Measurements from ENCODE around the gene NGEF.
"Not testable (repeated sequence)": the region's sequence is repeated elsewhere in the genome, so short reads cannot be mapped to it uniquely, and the experiment has no call there.

Gene NGEF

GRCh38 chr2:233013027-233013461 lies at the start of gene NGEF:
NGEF (minus strand) TSS chr2:233013256; CDS start chr2:232974890, 38,366 bp downstream.
- no peak for DNase-seq

- no peak for DNase-seq
These were observed 49.4 kb upstream of the NGEF start for GRCh38 chr2:233062451-233062850.

- DNase-seq = no peak
These were observed 48.8 kb upstream of the NGEF start for GRCh38 chr2:233061591-233062450.

GRCh38 chr2:233060980-233061590 lies 48.0 kb upstream of the NGEF start:
- no peak for DNase-seq

GRCh38 chr2:233060501-233060979 lies 47.5 kb upstream of the NGEF start:
- no peak for DNase-seq

GRCh38 chr2:233059797-233060500 lies 46.9 kb upstream of the NGEF start, which contains the start of gene INPP5D:
INPP5D (plus strand) TSS chr2:233060342; CDS start chr2:233060479, 137 bp downstream.
- DNase-seq = no peak

- no peak for DNase-seq
These were observed 46.4 kb upstream of the NGEF start for GRCh38 chr2:233059547-233059796.

- no peak for DNase-seq
These were observed 45.9 kb upstream of the NGEF start for GRCh38 chr2:233058717-233059546.

GRCh38 chr2:233056961-233057605 lies 44.0 kb upstream of the NGEF start:
- DNase-seq = no peak

- no peak for DNase-seq
These were observed 42.3 kb upstream of the NGEF start for GRCh38 chr2:233055362-233055761.

GRCh38 chr2:233053928-233054784 lies 41.1 kb upstream of the NGEF start:
- no peak for DNase-seq

- DNase-seq = not testable (repeated sequence)
These were observed 39.5 kb upstream of the NGEF start for GRCh38 chr2:233052517-233052916.

- no peak for DNase-seq
These were observed 38.4 kb upstream of the NGEF start for GRCh38 chr2:233051241-233052149.

GRCh38 chr2:233049194-233049761 lies 36.2 kb upstream of the NGEF start:
- no peak for DNase-seq

GRCh38 chr2:233048569-233049193 lies 35.6 kb upstream of the NGEF start:
- no peak for DNase-seq

GRCh38 chr2:233047667-233048066 lies 34.6 kb upstream of the NGEF start:
- DNase-seq = no peak

- DNase-seq = no peak
These were observed 34.1 kb upstream of the NGEF start for GRCh38 chr2:233047206-233047605.

- DNase-seq = no peak
These were observed 32.0 kb upstream of the NGEF start for GRCh38 chr2:233044974-233045605.

GRCh38 chr2:233042549-233042948 lies 29.5 kb upstream of the NGEF start:
- no peak for DNase-seq

Measured in NCI-H1436 treated with DMSO at 0.1 percent for 48 hours (cell line).